HEK293 (cell line): ENCODE results near the gene KRTDAP.

Source experiments
- CTCF ChIP-seq: fragments of 450-650 bp; formaldehyde crosslinking; IDR thresholded peaks from 2 replicates; pipeline ENCODE4 v1.5.1; 2016; ENCODE audit warnings: missing biosample characterization, missing genetic modification characterization
- EGR2 ChIP-seq: fragments of 450-650 bp; formaldehyde crosslinking; IDR thresholded peaks from 2 replicates; pipeline ENCODE4 v1.5.1; 2016; ENCODE audit warnings: low read depth, missing biosample characterization, missing genetic modification characterization
- HIC1 ChIP-seq: fragments of 450-650 bp; formaldehyde crosslinking; IDR thresholded peaks from 2 replicates; pipeline ENCODE4 v1.5.1; 2016; ENCODE audit warnings: missing biosample characterization, missing genetic modification characterization
- KLF10 ChIP-seq: fragments of 450-650 bp; IDR thresholded peaks from 2 replicates; pipeline ENCODE4 v1.5.1; 2018; ENCODE audit warnings: missing biosample characterization, mild to moderate bottlenecking, missing genetic modification characterization
- MEIS1 ChIP-seq: sonication (generic); formaldehyde crosslinking; IDR thresholded peaks from 2 replicates; pipeline ENCODE4 v1.8.1; 2022; ENCODE audit warnings: missing genetic modification reagents, mild to moderate bottlenecking, borderline replicate concordance
- PATZ1 ChIP-seq: fragments of 450-650 bp; formaldehyde crosslinking; IDR thresholded peaks from 2 replicates; pipeline ENCODE4 v1.5.1; 2016; ENCODE audit warnings: missing biosample characterization, missing genetic modification characterization
- RBAK ChIP-seq: fragments of 450-650 bp; formaldehyde crosslinking; IDR thresholded peaks from 2 replicates; pipeline ENCODE4 v1.5.1; 2016; ENCODE audit warnings: missing biosample characterization, missing genetic modification characterization
- SETDB1 ChIP-seq: IDR thresholded peaks from one replicate; pipeline ENCODE4 v1.6.1; 2017; ENCODE audit warnings: mild to moderate bottlenecking, low read length, moderate library complexity, mixed read lengths; ENCODE audit not compliant: insufficient read length
- TCF7L2 ChIP-seq: IDR thresholded peaks from 2 replicates; pipeline ENCODE4 v1.6.1; 2011; ENCODE audit warnings: low read depth, mild to moderate bottlenecking, inconsistent platforms, low read length, moderate library complexity, borderline replicate concordance
- ZIC2 ChIP-seq: fragments of 450-650 bp; formaldehyde crosslinking; IDR thresholded peaks from 2 replicates; pipeline ENCODE4 v1.5.1; 2016; ENCODE audit warnings: missing biosample characterization, missing genetic modification characterization
- ZNF157 ChIP-seq: fragments of 450-650 bp; formaldehyde crosslinking; IDR thresholded peaks from 2 replicates; pipeline ENCODE4 v1.5.1; 2016; ENCODE audit warnings: missing biosample characterization, missing genetic modification characterization
- ZNF223 ChIP-seq: fragments of 450-650 bp; formaldehyde crosslinking; IDR thresholded peaks from 2 replicates; pipeline ENCODE4 v1.5.1; 2016; ENCODE audit warnings: missing biosample characterization, missing genetic modification characterization
- ZNF274 ChIP-seq, 2 experiments: fragments of 200-500 bp in 1 of 2; fragments of 450-650 bp in 1 of 2; sonication (Bioruptor generic) in 1 of 2; formaldehyde crosslinking in 1 of 2; IDR thresholded peaks; 2 replicates each; pipeline versions ENCODE4 v1.5.1 to v1.6.1; 2014 to 2016; ENCODE audit warnings: borderline replicate concordance in 1 of 2, inconsistent platforms in 1 of 2, low read length in 1 of 2, missing biosample characterization in 1 of 2, missing genetic modification characterization in 1 of 2

GRCh38 chr19:35444735-35445134 lies 45.5 kb downstream of the KRTDAP start:
- TF ChIP-seq CTCF: no peak
- TF ChIP-seq ZNF274 (IDR thresholded peaks at IDR 0.05; ENCODE audit: low read length): no peak
- TF ChIP-seq ZNF274 (tag by site-specific recombination; IDR thresholded peaks at IDR 0.05; ENCODE audit: borderline replicate concordance): no peak
- no peak for TF ChIP-seq EGR2
- no peak for TF ChIP-seq PATZ1 (tag by site-specific recombination)
- TF ChIP-seq SETDB1: no peak
- no peak for TF ChIP-seq KLF10 (tag by site-specific recombination)
- no peak for TF ChIP-seq ZNF157 (tag by site-specific recombination)
- TF ChIP-seq HIC1: no peak
- TF ChIP-seq MEIS1 (CRISPR knock-in tag): no peak
- TF ChIP-seq TCF7L2: no peak
- TF ChIP-seq ZNF223: no peak
- no peak for TF ChIP-seq ZIC2 (tag by site-specific recombination)
- TF ChIP-seq RBAK (tag by site-specific recombination): no peak
